Measurements from ENCODE around the gene ARF1. TPM values are rescaled to one million over a fixed set of nuclear protein-coding genes. Genes with fewer than 3 reads are reported as not detected.

Gene ARF1
- total RNA-seq, 1 experiment from 2014 or later = 595 TPM

DNA sequence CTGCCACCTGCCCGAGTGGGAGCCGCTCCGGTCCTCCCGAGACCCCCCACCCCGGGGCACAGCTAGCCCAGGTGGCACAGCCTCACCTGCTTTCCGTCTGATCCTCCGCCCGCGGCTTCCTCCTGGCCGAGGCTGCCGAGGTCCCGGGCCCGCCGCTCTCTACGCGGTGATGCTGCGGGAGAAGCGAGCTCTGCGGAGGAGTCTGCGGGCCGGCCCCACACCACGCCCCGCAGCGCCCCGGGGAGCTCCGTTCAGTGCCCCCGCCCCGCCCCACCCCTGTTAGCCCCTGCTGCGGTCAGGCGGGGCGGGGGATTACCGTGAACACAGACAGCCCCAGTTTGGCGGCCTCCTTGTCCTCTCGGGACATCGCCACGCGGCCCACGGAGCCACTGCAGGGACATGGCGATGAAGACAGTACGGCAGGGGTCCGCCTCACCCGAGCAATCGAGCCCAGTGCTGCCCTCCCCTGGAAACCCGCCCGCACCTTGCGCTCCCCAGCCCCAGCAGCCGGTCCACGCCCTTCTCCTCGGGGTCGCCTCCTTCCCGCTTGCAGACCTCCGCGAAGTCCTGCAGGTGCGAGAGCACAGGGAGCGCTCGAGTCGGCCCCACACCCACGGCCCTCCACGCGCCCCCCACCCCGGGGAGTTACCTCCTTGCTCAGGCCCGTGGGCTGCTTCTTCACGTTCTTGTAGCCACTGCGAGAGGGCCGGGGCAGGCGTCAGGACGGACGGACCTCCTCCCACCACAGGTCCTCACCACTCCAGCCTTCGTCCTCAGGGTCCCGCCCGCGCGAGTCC is 19.7 kb downstream of the ARF1 start:
- H4K20me1 ChIP-seq (ENCODE audit: insufficient read depth) = peaks cover 33% of the 10 kb centered on the region
- no peaks in the 10 kb centered on the region for H3K27me3 ChIP-seq (ENCODE audit: insufficient read depth, low read depth)
- peak in 1 of 2 experiments; percentile 74 for DNase-seq
- H3K4me2 ChIP-seq = peak overlapping the region; percentile 45
- H3K79me2 ChIP-seq (ENCODE audit: low read depth) = peaks cover 9% of the 10 kb centered on the region
- H3K9me3 ChIP-seq (ENCODE audit: insufficient read depth, low read depth) = no peaks in the 10 kb centered on the region
- no TSS peak for BruUV-seq (replicated peaks)
- no peaks in the 10 kb centered on the region for H3K9me2 ChIP-seq (ENCODE audit: insufficient read depth)
- intact Hi-C loops (cut with micrococcal nuclease; ENCODE audit: unreplicated experiment) = loop anchor here (2.0 kb wide), 1 partner anchor 97 kb away; no protein-coding TSS in a partner anchor
- peaks cover 8% of the 10 kb centered on the region; the same call in 1 of the 2 replicates for H3K36me3 ChIP-seq (ENCODE audit: low read depth)
- POLR2A ChIA-PET (ENCODE audit: unreplicated experiment) = interaction anchor here (0.5 kb wide), 1 partner anchor 20 kb away, joined by 3 read pairs; no protein-coding TSS in a partner anchor
- peak overlapping the region; percentile 85 for H3K4me3 ChIP-seq
- peaks cover 8% of the 10 kb centered on the region; the same call in 1 of the 2 replicates for H3K4me1 ChIP-seq (replicated peaks; ENCODE audit: insufficient read depth)
- H3K27ac ChIP-seq = no peak overlapping the region
- CTCF ChIA-PET = no interaction called here
- peak overlapping the region; percentile 93; the same call in 1 of the 2 replicates for H2AFZ ChIP-seq
- peaks cover 55% of the 10 kb centered on the region for H3F3A ChIP-seq (ENCODE audit: insufficient read depth, low read depth)
- no peak for TF ChIP-seq EZH2 (IDR thresholded peaks at IDR 0.05; ENCODE audit: low read depth)
- TF ChIP-seq, protein P1, sequence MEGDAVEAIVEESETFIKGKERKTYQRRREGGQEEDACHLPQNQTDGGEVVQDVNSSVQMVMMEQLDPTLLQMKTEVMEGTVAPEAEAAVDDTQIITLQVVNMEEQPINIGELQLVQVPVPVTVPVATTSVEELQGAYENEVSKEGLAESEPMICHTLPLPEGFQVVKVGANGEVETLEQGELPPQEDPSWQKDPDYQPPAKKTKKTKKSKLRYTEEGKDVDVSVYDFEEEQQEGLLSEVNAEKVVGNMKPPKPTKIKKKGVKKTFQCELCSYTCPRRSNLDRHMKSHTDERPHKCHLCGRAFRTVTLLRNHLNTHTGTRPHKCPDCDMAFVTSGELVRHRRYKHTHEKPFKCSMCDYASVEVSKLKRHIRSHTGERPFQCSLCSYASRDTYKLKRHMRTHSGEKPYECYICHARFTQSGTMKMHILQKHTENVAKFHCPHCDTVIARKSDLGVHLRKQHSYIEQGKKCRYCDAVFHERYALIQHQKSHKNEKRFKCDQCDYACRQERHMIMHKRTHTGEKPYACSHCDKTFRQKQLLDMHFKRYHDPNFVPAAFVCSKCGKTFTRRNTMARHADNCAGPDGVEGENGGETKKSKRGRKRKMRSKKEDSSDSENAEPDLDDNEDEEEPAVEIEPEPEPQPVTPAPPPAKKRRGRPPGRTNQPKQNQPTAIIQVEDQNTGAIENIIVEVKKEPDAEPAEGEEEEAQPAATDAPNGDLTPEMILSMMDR (conservative IDR thresholded peaks at IDR 0.05) = no peak; the same call in 1 of the 2 replicates

DNA sequence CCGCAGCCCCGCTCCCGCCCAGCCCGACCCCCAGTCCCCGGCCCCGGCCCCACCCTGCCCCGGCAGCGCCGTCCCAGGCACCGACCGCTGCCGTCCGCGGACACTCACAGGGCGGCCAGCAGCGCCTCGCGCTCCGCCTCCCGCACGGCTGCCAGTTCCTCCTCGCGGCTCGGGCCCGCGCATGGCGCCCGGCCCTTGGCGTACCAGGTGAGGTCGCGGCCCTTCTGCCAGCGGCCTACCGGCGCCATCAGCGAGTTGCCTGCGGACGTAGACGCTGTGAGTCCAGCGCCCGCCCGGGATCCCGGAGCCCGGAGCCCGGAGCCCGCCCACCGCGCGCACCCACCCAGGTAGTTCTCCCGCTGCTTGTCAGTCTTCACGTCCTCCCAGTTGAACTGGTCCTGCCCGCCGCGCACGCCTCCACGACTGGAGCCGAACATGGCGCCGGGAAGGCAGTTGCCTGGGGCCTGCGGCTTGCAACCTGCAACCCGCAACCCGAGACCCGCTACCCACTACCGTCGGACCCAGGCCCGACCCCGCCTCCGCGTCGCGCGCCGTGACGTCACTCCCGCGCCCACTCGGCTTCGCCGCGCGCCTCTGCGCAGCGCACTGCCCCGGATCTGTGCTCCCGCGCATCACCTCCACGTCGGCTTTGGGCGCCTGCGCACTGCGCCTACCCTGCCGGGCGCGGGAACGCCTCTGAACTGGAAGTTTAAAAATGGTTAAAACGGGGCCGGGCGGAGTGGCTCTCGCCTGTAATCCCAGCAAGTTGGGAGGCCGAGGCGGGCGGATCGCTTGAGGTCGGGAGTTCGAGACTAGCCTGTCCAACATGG is 20.5 kb downstream of the ARF1 start, which contains the start of gene C1orf35:
Gene C1orf35, minus strand, starts transcription at position 535 of the 830 bp plus-strand sequence. Its CDS starts 98 bp downstream, at position 437.
- peaks cover 9% of the 10 kb centered on the region for H3K79me2 ChIP-seq (ENCODE audit: low read depth)
- BruUV-seq (replicated peaks) = TSS peak; percentile 1
- intact Hi-C loops (cut with micrococcal nuclease; ENCODE audit: unreplicated experiment) = loop anchor here (1.0 to 2.0 kb wide), 2 partner anchors 28 to 98 kb away; no protein-coding TSS in a partner anchor
- CTCF ChIA-PET = no interaction called here
- H2AFZ ChIP-seq = peak within 1 kb of the TSS; percentile 93
- H3K4me3 ChIP-seq = peak within 1 kb of the TSS; percentile 85
- peaks cover 25% of the 10 kb centered on the region for H4K20me1 ChIP-seq (ENCODE audit: insufficient read depth)
- H3K9me2 ChIP-seq (ENCODE audit: insufficient read depth) = no peaks in the 10 kb centered on the region
- peaks cover 8% of the 10 kb centered on the region; the same call in 1 of the 2 replicates for H3K36me3 ChIP-seq (ENCODE audit: low read depth)
- H3F3A ChIP-seq (ENCODE audit: insufficient read depth, low read depth) = peaks cover 47% of the 10 kb centered on the region
- POLR2A ChIA-PET (ENCODE audit: unreplicated experiment) = no interaction called here
- peaks cover 9% of the 10 kb centered on the region for H3K4me1 ChIP-seq (replicated peaks; ENCODE audit: insufficient read depth)
- H3K9me3 ChIP-seq (ENCODE audit: insufficient read depth, low read depth) = no peaks in the 10 kb centered on the region
- no peaks in the 10 kb centered on the region for H3K27me3 ChIP-seq (ENCODE audit: insufficient read depth, low read depth)
- TF ChIP-seq, protein P1 (conservative IDR thresholded peaks at IDR 0.05) = no peak
- TF ChIP-seq EZH2 (IDR thresholded peaks at IDR 0.05; ENCODE audit: low read depth) = no peak
- no peak within 1 kb of the TSS for H3K27ac ChIP-seq
- peak; percentile 79 to 95 for DNase-seq
- peak within 1 kb of the TSS; percentile 45 for H3K4me2 ChIP-seq

Measured in PC-9 (cell line).